Measurements from ENCODE around the gene SND1. TPM values are rescaled to one million over a fixed set of nuclear protein-coding genes. Genes with fewer than 3 reads are reported as not detected.

Gene SND1
- total and polyA plus RNA-seq, 2 donors (not counting 3 experiments of a cell fraction or from before 2014, with no cell fraction given) = 116 to 249 TPM

DNA sequence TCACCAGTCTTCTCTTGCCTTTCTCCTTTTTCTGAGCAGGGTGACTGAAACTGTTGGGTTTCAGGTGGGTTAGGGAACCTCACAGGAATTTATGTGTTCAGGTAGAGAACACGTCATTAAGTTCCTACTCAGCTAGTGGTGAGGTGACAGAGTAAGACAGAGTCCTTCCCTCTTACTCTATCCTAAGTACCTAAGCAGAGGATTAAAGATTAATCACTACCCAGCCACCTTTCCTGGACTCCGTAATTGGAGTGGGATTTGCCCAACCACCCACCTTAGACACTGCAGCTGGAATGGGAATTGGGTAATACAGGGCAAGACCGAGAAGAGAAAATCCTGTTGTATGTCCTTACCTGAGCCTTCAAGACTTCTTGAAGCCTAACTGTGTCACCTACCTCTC is 221.2 kb downstream of the SND1 start:
- Histone ChIP-seq H3K4me1 (ENCODE audit: control insufficient read depth, extremely low read depth, insufficient read depth, low read length) (peaks cover 34% of the 10 kb centered on the region), H3K79me2 (ENCODE audit: control insufficient read depth, insufficient read depth, low read length) (peaks cover 53% of the 10 kb centered on the region), H3K36me3 (ENCODE audit: control insufficient read depth in 2 of 2, extremely low read depth in 1 of 2, insufficient read depth in 2 of 2, low read length in 2 of 2) (peaks cover 0 to 2% of the 10 kb centered on the region in 2 experiments), H2AFZ (ENCODE audit: low read depth, low read length) (no peak overlapping the region), H4K20me1 (replicated peaks; ENCODE audit: control insufficient read depth, extremely low read depth, insufficient read depth, low read length) (peaks cover 8% of the 10 kb centered on the region), H3K27ac (ENCODE audit: insufficient read depth, low read depth, low read length) (no peak overlapping the region), H3K9me3 (replicated peaks; ENCODE audit: control insufficient read depth, insufficient read depth, low read length) (no peaks in the 10 kb centered on the region), H3K27me3 (ENCODE audit: control insufficient read depth in 2 of 2, insufficient read depth in 2 of 2, low read length in 2 of 2) (no peaks in the 10 kb centered on the region), H3K9ac (replicated peaks; ENCODE audit: extremely low read depth, insufficient read depth, low read length) (no peak overlapping the region), H3K9me1 (replicated peaks; ENCODE audit: control insufficient read depth, extremely low read depth, insufficient read depth, low read length) (no peaks in the 10 kb centered on the region), H3K4me2 (ENCODE audit: insufficient read depth, low read length) (no peak overlapping the region), H3K4me3 (replicated peaks in 1 of 3; ENCODE audit: insufficient read depth in 1 of 3, low read depth in 1 of 3, low read length in 3 of 3) (no peak overlapping the region)
- no TSS peak for BruUV-seq (replicated peaks)
- FAIRE-seq = no peak
- intact Hi-C loops (cut with micrococcal nuclease) (no loop called here), dilution Hi-C loops (cut with MboI; ENCODE audit: extremely low pct_ligation_motif_present, low sequenced_read_pairs) (no loop called here)
- no peak for DNase-seq (ENCODE audit: low read depth, low spot score)
- TF ChIP-seq POLR2A (IDR thresholded peaks at IDR 0.05; ENCODE audit: low read depth, low read length) (no peak), EZH2 (IDR thresholded peaks at IDR 0.05; ENCODE audit: borderline replicate concordance, low read depth, low read length, severe bottlenecking) (no peak), MYC (IDR thresholded peaks at IDR 0.05; ENCODE audit: low read depth, low read length) (no peak), POLR2AphosphoS5 (IDR thresholded peaks at IDR 0.05; ENCODE audit: insufficient read depth, low read depth, low read length) (no peak), MAX (IDR thresholded peaks at IDR 0.05; ENCODE audit: insufficient read depth, insufficient read length) (no peak), FOS (IDR thresholded peaks at IDR 0.05; ENCODE audit: borderline replicate concordance, insufficient read depth, low read length) (no peak), GATA2 (IDR thresholded peaks at IDR 0.05; ENCODE audit: insufficient read depth, insufficient read length, low read depth, low read length) (no peak), JUN (IDR thresholded peaks at IDR 0.05; ENCODE audit: borderline replicate concordance, insufficient read depth, insufficient read length, low read depth) (no peak)
- TF ChIP-seq, protein P1, sequence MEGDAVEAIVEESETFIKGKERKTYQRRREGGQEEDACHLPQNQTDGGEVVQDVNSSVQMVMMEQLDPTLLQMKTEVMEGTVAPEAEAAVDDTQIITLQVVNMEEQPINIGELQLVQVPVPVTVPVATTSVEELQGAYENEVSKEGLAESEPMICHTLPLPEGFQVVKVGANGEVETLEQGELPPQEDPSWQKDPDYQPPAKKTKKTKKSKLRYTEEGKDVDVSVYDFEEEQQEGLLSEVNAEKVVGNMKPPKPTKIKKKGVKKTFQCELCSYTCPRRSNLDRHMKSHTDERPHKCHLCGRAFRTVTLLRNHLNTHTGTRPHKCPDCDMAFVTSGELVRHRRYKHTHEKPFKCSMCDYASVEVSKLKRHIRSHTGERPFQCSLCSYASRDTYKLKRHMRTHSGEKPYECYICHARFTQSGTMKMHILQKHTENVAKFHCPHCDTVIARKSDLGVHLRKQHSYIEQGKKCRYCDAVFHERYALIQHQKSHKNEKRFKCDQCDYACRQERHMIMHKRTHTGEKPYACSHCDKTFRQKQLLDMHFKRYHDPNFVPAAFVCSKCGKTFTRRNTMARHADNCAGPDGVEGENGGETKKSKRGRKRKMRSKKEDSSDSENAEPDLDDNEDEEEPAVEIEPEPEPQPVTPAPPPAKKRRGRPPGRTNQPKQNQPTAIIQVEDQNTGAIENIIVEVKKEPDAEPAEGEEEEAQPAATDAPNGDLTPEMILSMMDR (IDR thresholded peaks at IDR 0.05; ENCODE audit: extremely low read depth in 1 of 2, insufficient read depth in 1 of 2, low read depth in 1 of 2, low read length in 2 of 2) = no peak
- ChIA-PET CTCF (no interaction called here), POLR2A (interaction anchor here (0.6 kb wide), 1 partner anchor 144 kb away, joined by 3 read pairs; no protein-coding TSS in a partner anchor)

All from endothelial cell of umbilical vein (primary cell).